SK-N-SH (cell line): Measurements from ENCODE around the gene TNPO2. TPM values are rescaled to one million over a fixed set of nuclear protein-coding genes. Genes with fewer than 3 reads are reported as not detected.
A peak's percentile ranks its signal among the peaks of the same experiment; 100 is the strongest.

Experiments used
- CTCF ChIA-PET: fragments of 300-600, 350-600 bp; formaldehyde crosslinking; extraction: SDS; loops from one replicate; lab custom pipeline; 2021; lab: Yijun Ruan, JAX
- POLR2A ChIA-PET: fragments of 350-600 bp; sonication (Branson Sonifier 250); formaldehyde crosslinking; extraction: SDS; loops from one replicate; lab custom pipeline; 2020; ENCODE audit warnings: antibody characterized with exemption, inconsistent platforms; lab: Yijun Ruan, JAX
- DNase-seq: peaks from one replicate; pipeline ENCODE4 v3.0.0; 2012
- H2AFZ ChIP-seq: fragments of 200-600 bp; sonication (generic); 2 replicates; pipeline ENCODE4 v1.8.1; 2016; ENCODE audit warnings: antibody characterized with exemption, mild to moderate bottlenecking, low read depth
- H3F3A ChIP-seq: fragments of 200-600 bp; sonication (generic); replicated peaks from 2 replicates; pipeline ENCODE3; 2016; ENCODE audit warnings: antibody characterized with exemption, mild to moderate bottlenecking; ENCODE audit not compliant: insufficient read depth
- H3K27ac ChIP-seq, 2 experiments: fragments of 200-500 bp in 1 of 2; fragments of 200-600 bp in 1 of 2; sonication (Bioruptor generic) in 1 of 2; sonication (generic), shearing (Covaris generic) in 1 of 2; 2 replicates each; pipeline versions ENCODE4 v1.5.1 to v1.6.1; 2014 to 2016; ENCODE audit warnings: low read depth in 2 of 2, inconsistent platforms in 1 of 2, low read length in 1 of 2, mild to moderate bottlenecking in 1 of 2, mixed read lengths in 1 of 2
- H3K27me3 ChIP-seq: fragments of 200-600 bp; sonication (generic), shearing (Covaris generic); 2 replicates; pipeline ENCODE4 v1.6.1; 2016; ENCODE audit warnings: mixed run types; ENCODE audit not compliant: insufficient read depth
- H3K36me3 ChIP-seq, 2 experiments: fragments of 200-500 bp in 1 of 2; fragments of 200-600 bp in 1 of 2; sonication (Bioruptor generic) in 1 of 2; sonication (generic) in 1 of 2; replicated peaks in 1 of 2; 2 replicates each; pipeline versions ENCODE3 to v1.5.1; 2014 to 2016; ENCODE audit warnings: low read length in 1 of 2, mild to moderate bottlenecking in 1 of 2; ENCODE audit not compliant: insufficient read depth in 2 of 2, control insufficient read depth in 1 of 2
- H3K4me1 ChIP-seq, 2 experiments: fragments of 200-500 bp in 1 of 2; fragments of 200-600 bp in 1 of 2; sonication (Bioruptor generic) in 1 of 2; sonication (generic), shearing (Covaris generic) in 1 of 2; 2 replicates each; pipeline versions ENCODE4 v1.5.1 to v1.6.1; 2014 to 2016; ENCODE audit warnings: low read depth in 1 of 2, low read length in 1 of 2, mixed run types in 1 of 2; ENCODE audit not compliant: insufficient read depth in 2 of 2, control insufficient read depth in 1 of 2
- H3K4me2 ChIP-seq: fragments of 200-600 bp; sonication (generic), shearing (Covaris generic); 2 replicates; pipeline ENCODE4 v1.6.1; 2017; ENCODE audit warnings: mixed run types
- H3K4me3 ChIP-seq, 2 experiments: fragments of 200-500 bp in 1 of 2; fragments of 200-600 bp in 1 of 2; sonication (Bioruptor generic) in 1 of 2; sonication (generic), shearing (Covaris generic) in 1 of 2; 2 replicates each; pipeline versions ENCODE4 v1.5.1 to v1.8.1; 2014 to 2016; ENCODE audit warnings: low read depth in 2 of 2, inconsistent platforms in 1 of 2, low read length in 1 of 2, mild to moderate bottlenecking in 1 of 2, mixed read lengths in 1 of 2, moderate library complexity in 1 of 2
- H3K79me2 ChIP-seq: fragments of 200-600 bp; sonication (generic); 2 replicates; pipeline ENCODE4 v1.8.1; 2017; ENCODE audit warnings: mild to moderate bottlenecking; ENCODE audit not compliant: insufficient read depth
- H3K9ac ChIP-seq: fragments of 200-600 bp; sonication (generic); 2 replicates; pipeline ENCODE4 v1.6.1; 2017; ENCODE audit warnings: mixed run types
- H3K9me2 ChIP-seq: fragments of 200-600 bp; sonication (generic); 2 replicates; pipeline ENCODE4 v1.6.1; 2017; ENCODE audit warnings: mixed run types
- H3K9me3 ChIP-seq: fragments of 200-600 bp; sonication (generic); 2 replicates; pipeline ENCODE4 v1.6.1; 2017; ENCODE audit warnings: mixed run types, mild to moderate bottlenecking, moderate library complexity
- H4K20me1 ChIP-seq: fragments of 200-600 bp; sonication (generic); 2 replicates; pipeline ENCODE4 v1.6.1; 2017; ENCODE audit warnings: mild to moderate bottlenecking, mixed run types; ENCODE audit not compliant: insufficient read depth
- CHD2 ChIP-seq: fragments of 150-350 bp; IDR thresholded peaks from 2 replicates; pipeline ENCODE4 v1.6.1; 2018; ENCODE audit warnings: low read length; ENCODE audit not compliant: partially characterized antibody
- CTCF ChIP-seq: fragments of 200-600 bp; sonication (generic); IDR thresholded peaks from 2 replicates; pipeline ENCODE4 v1.6.1; 2017; ENCODE audit warnings: antibody characterized with exemption, mild to moderate bottlenecking, moderate library complexity
- EP300 ChIP-seq, 2 experiments: IDR thresholded peaks; 2 replicates each; pipeline versions ENCODE4 v1.4.0 to v1.6.1; 2012; ENCODE audit warnings: borderline replicate concordance in 1 of 2, low read depth in 1 of 2, low read length in 1 of 2
- EZH2phosphoT487 ChIP-seq: fragments of 200-600 bp; sonication (generic); IDR thresholded peaks from 2 replicates; pipeline ENCODE4 v1.6.1; 2017; ENCODE audit warnings: low read depth, mixed run types, mild to moderate bottlenecking, antibody characterized with exemption, moderate library complexity, borderline replicate concordance
- FOSL2 ChIP-seq: IDR thresholded peaks from 2 replicates; pipeline ENCODE4 v1.4.0; 2012; ENCODE audit warnings: low read depth, mild to moderate bottlenecking, moderate library complexity, borderline replicate concordance
- FOXM1 ChIP-seq: IDR thresholded peaks from 2 replicates; pipeline ENCODE4 v1.4.0; 2012; ENCODE audit warnings: low read depth, mild to moderate bottlenecking
- IRF3 ChIP-seq: fragments of 150-350 bp; IDR thresholded peaks from 2 replicates; pipeline ENCODE4 v1.6.1; 2016; ENCODE audit warnings: mild to moderate bottlenecking, low read depth, low read length
- JUND ChIP-seq: IDR thresholded peaks from 2 replicates; pipeline ENCODE4 v1.4.0; 2012
- MAX ChIP-seq: IDR thresholded peaks from 2 replicates; pipeline ENCODE4 v1.4.0; 2012; ENCODE audit warnings: low read depth
- NRF1 ChIP-seq: IDR thresholded peaks from 2 replicates; pipeline ENCODE4 v1.6.1; 2012; ENCODE audit warnings: low read depth, mild to moderate bottlenecking, low read length
- PBX3 ChIP-seq: IDR thresholded peaks from 2 replicates; pipeline ENCODE4; 2012
- RCOR1 ChIP-seq: fragments of 150-350 bp; IDR thresholded peaks from 2 replicates; pipeline ENCODE4 v1.6.1; 2017; ENCODE audit warnings: antibody characterized with exemption, low read length
- TCF12 ChIP-seq: IDR thresholded peaks from 2 replicates; pipeline ENCODE4 v1.4.0; 2012
- TEAD4 ChIP-seq: IDR thresholded peaks from 2 replicates; pipeline ENCODE4 v1.4.0; 2012; ENCODE audit warnings: mild to moderate bottlenecking, borderline replicate concordance; ENCODE audit not compliant: insufficient read depth
- YY1 ChIP-seq: IDR thresholded peaks from 2 replicates; pipeline ENCODE4 v1.4.0; 2012; ENCODE audit warnings: low read depth, mild to moderate bottlenecking
- WGBS: methylation state at CpG from one replicate; pipeline ENCODE4 v1.1.6; 2017; ENCODE audit warnings: low lambda C conversion rate; 5-methylcytosine and 5-hydroxymethylcytosine counted together
- polyA plus RNA-seq, 3 experiments: library from polyadenylated mRNA; depleted of rRNA; stranded (reverse); fragments of >200 nt; gene quantifications; 2 replicates each; pipeline ENCODE4 v1.2.3, GENCODE V29; 2012
- TF ChIP-seq, protein P1 (sequence below): IDR thresholded peaks from 2 replicates; pipeline ENCODE4 v1.4.0; 2012; ENCODE audit warnings: low read depth, borderline replicate concordance
- TF ChIP-seq, protein P2 (sequence below): IDR thresholded peaks from 2 replicates; pipeline ENCODE4 v1.4.0; 2012; ENCODE audit warnings: low read depth, borderline replicate concordance

Gene TNPO2
- polyA plus RNA-seq, 1 of the 3 experiments (the other 2 are of a cell fraction): 82.4 TPM

DNA sequence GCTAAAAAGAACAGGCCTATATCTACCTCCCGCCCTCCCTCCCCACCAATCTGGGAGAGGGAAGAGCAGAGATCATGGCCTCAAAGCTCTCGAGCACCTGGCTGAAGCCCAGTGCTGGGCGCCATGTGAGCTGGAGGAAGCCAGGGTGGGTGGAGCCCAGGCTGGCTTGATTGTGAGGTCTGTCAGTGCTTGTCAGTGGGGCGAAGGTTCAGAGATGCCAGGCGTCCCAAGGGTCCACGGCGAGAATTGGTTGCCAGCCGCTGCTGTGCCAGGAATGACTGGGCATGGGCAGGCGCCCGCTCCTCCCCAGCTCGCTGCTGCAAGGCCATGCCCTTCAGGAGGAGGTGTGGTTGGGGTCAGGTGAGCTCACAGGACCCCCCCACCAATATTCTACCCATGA is 39.4 kb upstream of the TNPO2 start:
- Histone ChIP-seq H2AFZ (no peak overlapping the region), H3K4me2 (no peak overlapping the region), H3K4me3 (no peak overlapping the region), H3K36me3 (peaks cover 4 to 11% of the 10 kb centered on the region in 2 experiments), H3K4me1 (no peaks in the 10 kb centered on the region; a peak in 1 of 4 replicates), H3K27me3 (no peaks in the 10 kb centered on the region), H3F3A (peaks cover 11% of the 10 kb centered on the region), H4K20me1 (no peaks in the 10 kb centered on the region), H3K9ac (no peak overlapping the region), H3K9me2 (no peaks in the 10 kb centered on the region), H3K79me2 (no peaks in the 10 kb centered on the region), H3K27ac (no peak overlapping the region)
- POLR2A ChIA-PET: no interaction called here
- WGBS: 97% methylated on average over 4 of the region's 11 CpGs
- no peak for TF ChIP-seq RCOR1
- TF ChIP-seq, protein P1, sequence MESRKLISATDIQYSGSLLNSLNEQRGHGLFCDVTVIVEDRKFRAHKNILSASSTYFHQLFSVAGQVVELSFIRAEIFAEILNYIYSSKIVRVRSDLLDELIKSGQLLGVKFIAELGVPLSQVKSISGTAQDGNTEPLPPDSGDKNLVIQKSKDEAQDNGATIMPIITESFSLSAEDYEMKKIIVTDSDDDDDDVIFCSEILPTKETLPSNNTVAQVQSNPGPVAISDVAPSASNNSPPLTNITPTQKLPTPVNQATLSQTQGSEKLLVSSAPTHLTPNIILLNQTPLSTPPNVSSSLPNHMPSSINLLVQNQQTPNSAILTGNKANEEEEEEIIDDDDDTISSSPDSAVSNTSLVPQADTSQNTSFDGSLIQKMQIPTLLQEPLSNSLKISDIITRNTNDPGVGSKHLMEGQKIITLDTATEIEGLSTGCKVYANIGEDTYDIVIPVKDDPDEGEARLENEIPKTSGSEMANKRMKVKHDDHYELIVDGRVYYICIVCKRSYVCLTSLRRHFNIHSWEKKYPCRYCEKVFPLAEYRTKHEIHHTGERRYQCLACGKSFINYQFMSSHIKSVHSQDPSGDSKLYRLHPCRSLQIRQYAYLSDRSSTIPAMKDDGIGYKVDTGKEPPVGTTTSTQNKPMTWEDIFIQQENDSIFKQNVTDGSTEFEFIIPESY: no peak
- no peak for TF ChIP-seq EZH2phosphoT487
- no peak for TF ChIP-seq CTCF
- TF ChIP-seq TCF12: no peak
- TF ChIP-seq IRF3: no peak
- TF ChIP-seq, protein P2, sequence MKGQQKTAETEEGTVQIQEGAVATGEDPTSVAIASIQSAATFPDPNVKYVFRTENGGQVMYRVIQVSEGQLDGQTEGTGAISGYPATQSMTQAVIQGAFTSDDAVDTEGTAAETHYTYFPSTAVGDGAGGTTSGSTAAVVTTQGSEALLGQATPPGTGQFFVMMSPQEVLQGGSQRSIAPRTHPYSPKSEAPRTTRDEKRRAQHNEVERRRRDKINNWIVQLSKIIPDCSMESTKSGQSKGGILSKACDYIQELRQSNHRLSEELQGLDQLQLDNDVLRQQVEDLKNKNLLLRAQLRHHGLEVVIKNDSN: no peak
- TF ChIP-seq, all 33 proteins: peak for 0
- no peaks in the 10 kb centered on the region for H3K9me3 ChIP-seq
- CTCF ChIA-PET: interaction anchor here (2.9 to 17.5 kb wide), 5 partner anchors 11 to 85 kb away, joined by 17 to 321 read pairs (median 55); partner anchors contain the start of genes BEST2, GET3, HOOK2 and JUNB
- DNase-seq: peak; percentile 11

- Histone ChIP-seq H3K27me3 (no peaks in the 10 kb centered on the region), H3K79me2 (no peaks in the 10 kb centered on the region), H3K4me1 (no peaks in the 10 kb centered on the region; a peak in 1 of 4 replicates), H3K27ac (no peak overlapping the region), H3K9me2 (no peaks in the 10 kb centered on the region), H3K4me3 (no peak overlapping the region), H2AFZ (no peak overlapping the region), H4K20me1 (no peaks in the 10 kb centered on the region), H3F3A (peaks cover 15% of the 10 kb centered on the region), H3K4me2 (no peak overlapping the region), H3K9me3 (no peaks in the 10 kb centered on the region), H3K9ac (no peak overlapping the region), H3K36me3 (peaks cover 4 to 11% of the 10 kb centered on the region in 2 experiments)
- POLR2A ChIA-PET: interaction anchor here (0.7 to 0.8 kb wide), 2 partner anchors 18 to 32 kb away, joined by 3 read pairs; no protein-coding TSS in a partner anchor
- no peak for DNase-seq
- CTCF ChIA-PET: interaction anchor here (1.0 to 17.5 kb wide), 15 partner anchors 9 to 121 kb away, joined by 3 to 321 read pairs (median 7); partner anchors contain the start of genes BEST2, DNASE2, GET3 and HOOK2
- WGBS: 97% methylated on average over 6 of the region's 6 CpGs
- TF ChIP-seq YY1: no peak
- no peak for TF ChIP-seq TEAD4
- no peak for TF ChIP-seq NRF1
- TF ChIP-seq MAX: no peak
- TF ChIP-seq, protein P2: no peak
- TF ChIP-seq CHD2: no peak
- TF ChIP-seq JUND: no peak
- no peak for TF ChIP-seq FOSL2
- TF ChIP-seq FOXM1: no peak
- TF ChIP-seq IRF3: no peak
- no peak for TF ChIP-seq EP300 (IDR thresholded peaks at IDR 0.05; ENCODE audit: borderline replicate concordance in 1 of 2, low read depth in 1 of 2, low read length in 1 of 2)
- no peak for TF ChIP-seq PBX3
These were observed 36.0 kb upstream of the TNPO2 start for GRCh38 chr19:12759686-12760085.
